NCI-H1417 treated with DMSO at 0.1 percent for 48 hours (cell line): ENCODE results near the gene C11orf21.
"Not testable (repeated sequence)": the region's sequence is repeated elsewhere in the genome, so short reads cannot be mapped to it uniquely, and the experiment has no call there.

Experiments used
- DNase-seq: peaks from one replicate; lab custom pipeline; 2025; lab: John Stamatoyannopoulos, UW

The C11orf21 gene

GRCh38 chr11:2296913-2297622, 4.7 kb downstream of the C11orf21 start:
- DNase-seq, result no peak

GRCh38 chr11:2295971-2296912, 5.5 kb downstream of the C11orf21 start:
- DNase-seq, result no peak

GRCh38 chr11:2294926-2295290, 6.8 kb downstream of the C11orf21 start:
- no peak for DNase-seq

- no peak for DNase-seq
Measured at GRCh38 chr11:2293984-2294925, 7.5 kb downstream of the C11orf21 start.

GRCh38 chr11:2293531-2293971, 8.2 kb downstream of the C11orf21 start:
- DNase-seq, result no peak

GRCh38 chr11:2290351-2290841, 11.3 kb downstream of the C11orf21 start:
- DNase-seq, result no peak

- no peak for DNase-seq
Measured at GRCh38 chr11:2289859-2290258, 11.9 kb downstream of the C11orf21 start.

GRCh38 chr11:2289350-2289749, 12.4 kb downstream of the C11orf21 start:
- no peak for DNase-seq

- no peak for DNase-seq
Measured at GRCh38 chr11:2287091-2287490, 14.6 kb downstream of the C11orf21 start.

- DNase-seq, result not testable (repeated sequence)
Measured at GRCh38 chr11:2286350-2286749, 15.4 kb downstream of the C11orf21 start.

GRCh38 chr11:2280208-2280607, 21.5 kb downstream of the C11orf21 start:
- no peak for DNase-seq

GRCh38 chr11:2277933-2278523, 23.7 kb downstream of the C11orf21 start:
- no peak for DNase-seq

GRCh38 chr11:2277008-2277346, 24.7 kb downstream of the C11orf21 start:
- DNase-seq, result no peak

- no peak for DNase-seq
Measured at GRCh38 chr11:2276280-2277007, 25.3 kb downstream of the C11orf21 start.

GRCh38 chr11:2275334-2276279, 26.1 kb downstream of the C11orf21 start:
- DNase-seq, result no peak

GRCh38 chr11:2273771-2274170, 27.9 kb downstream of the C11orf21 start:
- no peak for DNase-seq

- DNase-seq, result no peak
Measured at GRCh38 chr11:2273311-2273710, 28.4 kb downstream of the C11orf21 start.

GRCh38 chr11:2272946-2273280, 28.8 kb downstream of the C11orf21 start:
- DNase-seq, result no peak

GRCh38 chr11:2272228-2272945, 29.3 kb downstream of the C11orf21 start:
- DNase-seq, result no peak
